Right renal cortex interstitium (tissue), 3 donors: ENCODE results near the gene GCGR. TPM values are rescaled to one million over a fixed set of nuclear protein-coding genes. Genes with fewer than 3 reads are reported as not detected.

Experiments used
- DNase-seq, 3 donors: peaks; one replicate each; pipeline ENCODE4 v3.0.0-alpha.2; 2013; ENCODE audit warnings: low read depth in 3 of 3, low spot score in 2 of 3
- polyA plus RNA-seq, 3 donors: library from polyadenylated mRNA; unstranded; fragments of 120-200 nt; gene quantifications; one replicate each; pipeline ENCODE4 v1.2.1, GENCODE V29; 2013; ENCODE audit not compliant: insufficient read length in 3 of 3

The GCGR gene
- 1 to 10 TPM; 5.7 to 8.3 (median 7.6) TPM for polyA plus RNA-seq

GRCh38 chr17:81803728-81804558 lies at the start of gene GCGR:
Gene GCGR (plus strand): TSS chr17:81804150. CDS start chr17:81809019, 4,869 bp downstream.
- DNase-seq = no peak

- no peak for DNase-seq
These were observed 11.0 kb upstream of the GCGR start for GRCh38 chr17:81792675-81793615.

- DNase-seq = no peak
These were observed 9.9 kb upstream of the GCGR start for GRCh38 chr17:81794074-81794476.

- no peak for DNase-seq
These were observed 9.4 kb upstream of the GCGR start for GRCh38 chr17:81794509-81794908.

GRCh38 chr17:81801327-81801726 lies 2.6 kb upstream of the GCGR start:
- no peak for DNase-seq

- DNase-seq = no peak
These were observed 1.7 kb upstream of the GCGR start for GRCh38 chr17:81802048-81802758.

GRCh38 chr17:81802856-81803643 lies 900 bp upstream of the GCGR start:
- no peak for DNase-seq

GRCh38 chr17:81804559-81805399 lies 829 bp downstream of the GCGR start:
- no peak for DNase-seq

GRCh38 chr17:81805707-81806460 lies 1.9 kb downstream of the GCGR start:
- DNase-seq = no peak

- DNase-seq = no peak
These were observed 2.7 kb downstream of the GCGR start for GRCh38 chr17:81806461-81807209.

- no peak for DNase-seq
These were observed 3.3 kb downstream of the GCGR start for GRCh38 chr17:81807210-81807719.

- no peak for DNase-seq
These were observed 3.9 kb downstream of the GCGR start for GRCh38 chr17:81807839-81808238.

- DNase-seq = no peak
These were observed 5.0 kb downstream of the GCGR start for GRCh38 chr17:81808778-81809555.

GRCh38 chr17:81809556-81809998 lies 5.6 kb downstream of the GCGR start:
- DNase-seq = no peak

GRCh38 chr17:81810476-81810875 lies 6.5 kb downstream of the GCGR start:
- DNase-seq = no peak

GRCh38 chr17:81810892-81811704 lies 7.1 kb downstream of the GCGR start:
- DNase-seq = no peak
